ENCODE data around the gene GRK7. TPM values are rescaled to one million over a fixed set of nuclear protein-coding genes. Genes with fewer than 3 reads are reported as not detected.

Gene GRK7
- total RNA-seq, 1 donor from 2014 or later, result not detected

DNA sequence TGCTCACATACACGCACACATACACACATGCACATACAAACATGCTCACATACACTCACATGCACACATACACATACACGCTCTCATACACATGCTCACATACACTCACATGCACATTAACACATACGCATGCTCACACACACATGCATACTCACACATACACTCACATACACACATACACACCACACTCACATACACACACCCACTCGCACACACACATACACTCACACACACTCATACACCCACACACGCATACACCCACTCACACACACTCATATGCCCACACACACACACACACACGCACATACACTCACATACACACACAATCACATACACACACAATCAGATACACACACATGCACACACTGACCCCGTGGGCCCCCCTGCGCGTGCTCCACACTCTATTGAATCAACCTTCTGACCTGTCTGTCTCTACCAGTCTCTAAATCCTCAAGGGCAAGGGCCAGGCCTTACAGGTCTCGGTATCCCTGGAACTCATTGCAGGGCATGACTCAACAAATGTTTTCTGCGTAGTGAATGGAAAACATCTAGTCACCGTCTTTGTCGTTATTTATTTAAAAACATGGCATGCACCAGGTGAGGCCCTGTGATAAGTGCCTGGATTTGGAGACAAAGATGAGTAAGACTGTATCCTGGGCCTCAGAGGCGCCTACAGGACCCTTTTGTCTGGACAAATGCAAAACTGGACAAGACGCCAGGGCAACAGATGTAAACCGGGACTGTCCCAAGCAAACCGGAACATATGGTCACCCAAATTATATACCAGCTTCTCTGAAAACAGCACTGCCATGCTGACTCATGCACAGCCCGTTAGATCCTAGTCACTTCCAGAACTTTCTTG, 41.8 kb downstream of the GRK7 start:
- TF ChIP-seq, protein P1, sequence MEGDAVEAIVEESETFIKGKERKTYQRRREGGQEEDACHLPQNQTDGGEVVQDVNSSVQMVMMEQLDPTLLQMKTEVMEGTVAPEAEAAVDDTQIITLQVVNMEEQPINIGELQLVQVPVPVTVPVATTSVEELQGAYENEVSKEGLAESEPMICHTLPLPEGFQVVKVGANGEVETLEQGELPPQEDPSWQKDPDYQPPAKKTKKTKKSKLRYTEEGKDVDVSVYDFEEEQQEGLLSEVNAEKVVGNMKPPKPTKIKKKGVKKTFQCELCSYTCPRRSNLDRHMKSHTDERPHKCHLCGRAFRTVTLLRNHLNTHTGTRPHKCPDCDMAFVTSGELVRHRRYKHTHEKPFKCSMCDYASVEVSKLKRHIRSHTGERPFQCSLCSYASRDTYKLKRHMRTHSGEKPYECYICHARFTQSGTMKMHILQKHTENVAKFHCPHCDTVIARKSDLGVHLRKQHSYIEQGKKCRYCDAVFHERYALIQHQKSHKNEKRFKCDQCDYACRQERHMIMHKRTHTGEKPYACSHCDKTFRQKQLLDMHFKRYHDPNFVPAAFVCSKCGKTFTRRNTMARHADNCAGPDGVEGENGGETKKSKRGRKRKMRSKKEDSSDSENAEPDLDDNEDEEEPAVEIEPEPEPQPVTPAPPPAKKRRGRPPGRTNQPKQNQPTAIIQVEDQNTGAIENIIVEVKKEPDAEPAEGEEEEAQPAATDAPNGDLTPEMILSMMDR (IDR thresholded peaks at IDR 0.05), result no peak
- peaks cover 3% of the 10 kb centered on the region for H3K36me3 Mint-ChIP-seq (ENCODE audit: low read depth)
- H3K4me1 Mint-ChIP-seq (ENCODE audit: low read depth), result no peaks in the 10 kb centered on the region
- no peak overlapping the region for H3K27ac Mint-ChIP-seq (ENCODE audit: unreplicated experiment)
- H3K4me3 Mint-ChIP-seq (ENCODE audit: unreplicated experiment), result no peak overlapping the region
- H3K9me3 Mint-ChIP-seq (ENCODE audit: low read depth), result peaks cover 10% of the 10 kb centered on the region
- peaks cover 2% of the 10 kb centered on the region for H3K27me3 Mint-ChIP-seq (ENCODE audit: low read depth)
- no peak for DNase-seq (ENCODE audit: low spot score)

DNA sequence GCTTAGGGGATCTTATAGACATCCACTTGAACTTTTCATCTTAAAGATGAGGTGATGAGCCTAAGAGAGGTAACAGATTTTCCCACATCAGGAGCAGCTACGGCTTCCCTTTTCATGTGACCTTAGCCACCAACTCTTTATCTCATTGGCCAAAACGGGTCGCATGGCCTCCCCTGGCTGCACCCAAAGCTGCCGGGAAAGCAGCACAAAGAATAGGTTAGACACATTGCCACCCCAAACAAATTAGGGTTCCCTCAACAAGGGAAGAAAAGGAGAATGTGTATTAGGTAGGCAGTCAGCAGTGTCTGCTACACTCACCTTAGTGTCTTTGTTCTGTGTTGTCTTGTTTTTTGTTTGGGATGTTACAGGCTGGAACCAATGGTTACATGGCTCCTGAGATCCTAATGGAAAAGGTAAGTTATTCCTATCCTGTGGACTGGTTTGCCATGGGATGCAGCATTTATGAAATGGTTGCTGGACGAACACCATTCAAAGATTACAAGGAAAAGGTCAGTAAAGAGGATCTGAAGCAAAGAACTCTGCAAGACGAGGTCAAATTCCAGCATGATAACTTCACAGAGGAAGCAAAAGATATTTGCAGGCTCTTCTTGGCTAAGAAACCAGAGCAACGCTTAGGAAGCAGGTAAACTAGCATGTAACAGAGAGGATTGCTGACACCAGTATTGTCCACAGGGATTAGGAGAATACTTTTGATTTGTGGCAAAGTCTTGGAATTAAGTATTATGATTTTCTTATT, 44.2 kb downstream of the GRK7 start:
- Mint-ChIP-seq H3K27ac (ENCODE audit: unreplicated experiment) (no peak overlapping the region), H3K27me3 (ENCODE audit: low read depth) (peaks cover 2% of the 10 kb centered on the region), H3K4me1 (ENCODE audit: low read depth) (no peaks in the 10 kb centered on the region), H3K4me3 (ENCODE audit: unreplicated experiment) (no peak overlapping the region), H3K9me3 (ENCODE audit: low read depth) (no peaks in the 10 kb centered on the region), H3K36me3 (ENCODE audit: low read depth) (no peaks in the 10 kb centered on the region)
- TF ChIP-seq, protein P1 (IDR thresholded peaks at IDR 0.05), result no peak
- DNase-seq (ENCODE audit: low spot score), result no peak

GRCh38 chr3:141808586-141808985, 45.4 kb downstream of the GRK7 start:
- Mint-ChIP-seq H3K36me3 (ENCODE audit: low read depth) (no peaks in the 10 kb centered on the region), H3K4me3 (ENCODE audit: unreplicated experiment) (no peak overlapping the region), H3K27me3 (ENCODE audit: low read depth) (no peaks in the 10 kb centered on the region), H3K4me1 (ENCODE audit: low read depth) (no peaks in the 10 kb centered on the region), H3K9me3 (ENCODE audit: low read depth) (no peaks in the 10 kb centered on the region), H3K27ac (ENCODE audit: unreplicated experiment) (no peak overlapping the region)
- TF ChIP-seq, protein P1 (IDR thresholded peaks at IDR 0.05), result no peak
- DNase-seq (ENCODE audit: low spot score), result no peak

GRCh38 chr3:141810161-141810560, 47.0 kb downstream of the GRK7 start:
- no peak overlapping the region for H3K27ac Mint-ChIP-seq (ENCODE audit: unreplicated experiment)
- no peak for DNase-seq (ENCODE audit: low spot score)
- no peaks in the 10 kb centered on the region for H3K36me3 Mint-ChIP-seq (ENCODE audit: low read depth)
- no peak overlapping the region for H3K4me3 Mint-ChIP-seq (ENCODE audit: unreplicated experiment)
- H3K27me3 Mint-ChIP-seq (ENCODE audit: low read depth), result no peaks in the 10 kb centered on the region
- H3K4me1 Mint-ChIP-seq (ENCODE audit: low read depth), result no peaks in the 10 kb centered on the region
- TF ChIP-seq, protein P1 (IDR thresholded peaks at IDR 0.05), result no peak
- peaks cover 1% of the 10 kb centered on the region for H3K9me3 Mint-ChIP-seq (ENCODE audit: low read depth)

DNA sequence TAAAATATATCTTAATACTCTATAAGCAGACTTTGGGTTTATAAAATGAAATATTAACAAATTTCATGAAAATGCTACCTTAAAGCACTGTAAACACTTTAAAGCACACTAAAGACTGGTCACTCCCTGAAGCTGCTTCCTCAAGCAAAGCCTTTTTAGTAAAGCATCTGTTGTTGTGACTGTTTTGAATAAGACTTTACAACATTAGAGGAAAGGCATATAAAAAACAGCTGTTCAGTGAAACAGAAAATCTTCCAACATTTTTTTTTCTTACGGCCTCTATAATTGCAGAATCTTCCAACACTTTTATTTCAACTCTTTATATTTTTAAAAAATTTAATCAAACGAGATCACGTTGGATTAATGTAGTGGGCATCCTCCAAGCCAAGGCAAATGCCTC, 48.1 kb downstream of the GRK7 start:
- H3K4me1 Mint-ChIP-seq (ENCODE audit: low read depth), result no peaks in the 10 kb centered on the region
- H3K36me3 Mint-ChIP-seq (ENCODE audit: low read depth), result peaks cover 3% of the 10 kb centered on the region
- H3K9me3 Mint-ChIP-seq (ENCODE audit: low read depth), result peaks cover 12% of the 10 kb centered on the region

More for the DNA sequence above, 48.1 kb downstream of the GRK7 start:
- H3K27ac Mint-ChIP-seq (ENCODE audit: unreplicated experiment), result no peak overlapping the region
- TF ChIP-seq, protein P1 (IDR thresholded peaks at IDR 0.05), result no peak
- no peak for DNase-seq (ENCODE audit: low spot score)
- H3K27me3 Mint-ChIP-seq (ENCODE audit: low read depth), result no peaks in the 10 kb centered on the region
- H3K4me3 Mint-ChIP-seq (ENCODE audit: unreplicated experiment), result no peak overlapping the region

Measured in chondrocyte (in vitro differentiated cells).